Measurements from ENCODE around the gene TUNAR.

Gene TUNAR

GRCh38 chr14:95869776-95870175 lies 6.9 kb upstream of the TUNAR start:
- no peak for DNase-seq
- in situ Hi-C loops (cut with HindIII; ENCODE audit: low pct_ligation_motif_present, low pct_unique_long_range_greater_than_20kb, low sequenced_read_pairs) = no loop called here

- DNase-seq = no peak
- in situ Hi-C loops (cut with HindIII; ENCODE audit: low pct_ligation_motif_present, low pct_unique_long_range_greater_than_20kb, low sequenced_read_pairs) = no loop called here
Observed at GRCh38 chr14:95870772-95871171, 5.9 kb upstream of the TUNAR start.

- DNase-seq = no peak
- in situ Hi-C loops (cut with HindIII; ENCODE audit: low pct_ligation_motif_present, low pct_unique_long_range_greater_than_20kb, low sequenced_read_pairs) = no loop called here
Observed at GRCh38 chr14:95871531-95871930, 5.1 kb upstream of the TUNAR start.

DNA sequence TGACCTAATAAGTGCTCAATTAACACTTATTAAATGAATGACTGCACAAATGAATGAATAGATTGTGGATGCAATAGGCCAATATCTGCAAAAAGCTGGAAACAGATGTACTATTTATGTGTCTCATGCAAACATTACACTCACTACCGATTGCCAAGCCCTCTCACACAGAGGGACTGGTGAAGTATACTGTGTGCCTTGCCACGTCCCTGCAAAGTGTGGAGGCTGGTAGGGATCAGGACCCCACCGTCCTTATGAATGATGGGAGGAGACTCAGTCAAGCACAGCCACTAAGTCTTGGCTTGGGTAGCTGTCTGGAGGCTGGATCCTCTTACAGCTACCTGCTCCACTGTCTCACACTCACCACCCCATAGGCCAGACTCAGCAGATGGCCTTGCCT lies 3.9 kb upstream of the TUNAR start:
- no peak for DNase-seq
- in situ Hi-C loops (cut with HindIII; ENCODE audit: low pct_ligation_motif_present, low pct_unique_long_range_greater_than_20kb, low sequenced_read_pairs) = no loop called here

DNA sequence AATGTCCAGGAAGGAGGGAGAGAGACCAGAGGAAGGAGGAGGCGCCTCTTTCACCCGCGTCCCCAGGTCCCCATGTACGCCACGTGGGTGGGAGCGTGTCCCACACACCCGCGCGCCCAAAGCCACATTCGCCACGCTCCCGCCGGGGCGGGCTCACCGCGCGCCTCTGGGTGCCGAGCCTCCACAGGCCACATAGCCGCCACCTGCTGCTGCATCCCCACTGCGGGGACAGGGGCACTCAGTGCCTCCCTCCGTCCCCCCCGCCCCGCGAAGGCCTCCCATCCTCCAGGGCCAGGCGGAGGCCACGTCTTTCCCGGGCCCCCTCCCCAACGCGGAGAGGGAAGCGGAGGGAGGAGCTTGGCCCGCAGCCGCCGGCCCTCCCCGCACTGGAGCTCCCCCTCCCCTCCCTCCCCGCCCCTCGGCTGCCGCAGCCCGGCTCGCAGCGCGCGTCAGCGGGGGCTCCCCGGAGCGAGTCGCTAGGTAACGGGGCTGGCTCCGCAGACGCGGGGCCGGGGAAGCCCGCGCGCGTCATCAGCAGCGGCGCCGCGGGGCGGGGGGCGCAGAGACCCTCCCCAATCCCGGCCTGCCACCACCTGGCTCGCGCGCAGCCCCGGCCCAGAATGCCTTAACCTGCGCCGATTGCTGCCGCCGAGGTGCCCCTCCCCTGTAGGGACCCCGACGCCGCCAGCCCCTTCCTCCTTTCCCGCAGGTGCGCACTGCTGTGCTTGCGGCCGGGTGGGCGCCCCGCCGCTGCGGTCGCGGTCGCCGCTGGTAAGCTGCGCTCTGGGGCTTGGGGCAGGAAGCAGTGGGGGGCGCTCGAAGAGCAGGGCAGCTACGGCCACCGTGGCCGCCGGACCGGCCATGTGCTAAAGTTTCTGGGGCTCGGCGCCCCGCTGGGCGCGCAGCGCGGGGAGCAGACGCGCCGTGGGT lies 536 bp upstream of the TUNAR start:
- in situ Hi-C loops (cut with HindIII; ENCODE audit: low pct_ligation_motif_present, low pct_unique_long_range_greater_than_20kb, low sequenced_read_pairs) = no loop called here
- no peak for DNase-seq

- in situ Hi-C loops (cut with HindIII; ENCODE audit: low pct_ligation_motif_present, low pct_unique_long_range_greater_than_20kb, low sequenced_read_pairs) = no loop called here
- no peak for DNase-seq
Observed at GRCh38 chr14:95877633-95878032, 1.0 kb downstream of the TUNAR start.

DNA sequence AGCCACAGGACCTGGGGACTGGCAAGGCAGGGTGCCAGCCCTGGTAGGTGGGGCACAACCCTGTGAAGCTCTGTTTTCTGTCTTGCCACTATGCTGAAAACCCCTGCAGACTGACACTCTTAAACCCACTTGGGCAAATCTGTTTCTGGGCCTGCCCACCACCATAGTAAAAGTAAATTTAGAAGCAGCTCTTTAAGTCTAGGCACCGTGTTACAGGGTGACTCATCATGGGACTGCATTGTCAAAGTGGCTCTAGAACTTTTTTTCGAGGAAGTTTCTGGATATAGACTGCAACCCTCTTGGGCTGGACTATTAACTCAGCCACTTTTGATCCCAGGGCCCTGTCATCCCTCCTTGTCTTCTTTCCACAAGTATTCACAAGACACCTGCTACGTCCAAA lies 7.7 kb downstream of the TUNAR start:
- in situ Hi-C loops (cut with HindIII; ENCODE audit: low pct_ligation_motif_present, low pct_unique_long_range_greater_than_20kb, low sequenced_read_pairs) = no loop called here
- DNase-seq = no peak

DNA sequence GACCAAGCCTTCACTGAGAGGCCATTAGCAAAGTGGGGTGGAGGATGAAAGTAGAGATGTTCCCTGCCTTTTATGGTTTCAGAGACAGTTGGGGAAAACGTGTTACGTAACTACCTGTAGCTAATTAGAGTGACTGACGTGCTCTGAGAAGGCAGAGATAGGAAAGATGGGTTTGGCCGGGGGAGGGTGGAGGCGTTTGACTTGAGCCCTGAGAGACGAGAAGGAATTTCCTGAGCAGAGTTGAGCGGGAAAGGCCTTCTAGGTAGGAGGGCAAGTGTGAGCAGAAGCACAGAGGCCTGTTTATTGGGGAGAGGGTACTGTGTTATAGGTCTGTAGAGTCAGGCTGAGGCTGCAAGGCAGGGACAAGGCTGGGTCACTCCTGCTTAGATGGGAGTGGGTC lies 8.6 kb downstream of the TUNAR start:
- DNase-seq = no peak

DNA sequence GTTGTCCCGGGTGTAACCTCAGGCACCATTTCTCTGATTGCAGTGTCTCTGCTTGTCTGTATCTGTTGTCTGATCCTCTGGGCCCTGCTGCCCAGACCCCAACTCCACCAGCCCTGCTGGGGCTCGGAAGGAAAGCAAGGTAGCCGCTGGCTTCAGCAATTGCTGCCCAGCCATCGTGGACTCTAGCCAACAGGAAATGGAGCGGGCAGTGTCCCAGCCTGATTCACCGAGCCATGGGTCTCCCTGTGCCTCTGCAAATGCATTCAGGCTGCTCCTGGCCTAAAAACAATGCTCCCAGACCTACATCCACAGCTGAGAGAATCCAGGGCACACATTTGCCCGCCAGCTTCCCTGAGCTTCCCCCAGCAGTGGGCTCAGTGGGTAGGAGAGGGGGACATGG lies 9.2 kb downstream of the TUNAR start:
- DNase-seq = no peak
- in situ Hi-C loops (cut with HindIII; ENCODE audit: low pct_ligation_motif_present, low pct_unique_long_range_greater_than_20kb, low sequenced_read_pairs) = no loop called here

More for the DNA sequence above, 8.6 kb downstream of the TUNAR start:
- in situ Hi-C loops (cut with HindIII; ENCODE audit: low pct_ligation_motif_present, low pct_unique_long_range_greater_than_20kb, low sequenced_read_pairs) = no loop called here

GRCh38 chr14:95886366-95887056 lies 9.9 kb downstream of the TUNAR start:
- in situ Hi-C loops (cut with HindIII; ENCODE audit: low pct_ligation_motif_present, low pct_unique_long_range_greater_than_20kb, low sequenced_read_pairs) = no loop called here
- DNase-seq = no peak

GRCh38 chr14:95887351-95887750 lies 10.7 kb downstream of the TUNAR start:
- DNase-seq = no peak
- in situ Hi-C loops (cut with HindIII; ENCODE audit: low pct_ligation_motif_present, low pct_unique_long_range_greater_than_20kb, low sequenced_read_pairs) = no loop called here

DNA sequence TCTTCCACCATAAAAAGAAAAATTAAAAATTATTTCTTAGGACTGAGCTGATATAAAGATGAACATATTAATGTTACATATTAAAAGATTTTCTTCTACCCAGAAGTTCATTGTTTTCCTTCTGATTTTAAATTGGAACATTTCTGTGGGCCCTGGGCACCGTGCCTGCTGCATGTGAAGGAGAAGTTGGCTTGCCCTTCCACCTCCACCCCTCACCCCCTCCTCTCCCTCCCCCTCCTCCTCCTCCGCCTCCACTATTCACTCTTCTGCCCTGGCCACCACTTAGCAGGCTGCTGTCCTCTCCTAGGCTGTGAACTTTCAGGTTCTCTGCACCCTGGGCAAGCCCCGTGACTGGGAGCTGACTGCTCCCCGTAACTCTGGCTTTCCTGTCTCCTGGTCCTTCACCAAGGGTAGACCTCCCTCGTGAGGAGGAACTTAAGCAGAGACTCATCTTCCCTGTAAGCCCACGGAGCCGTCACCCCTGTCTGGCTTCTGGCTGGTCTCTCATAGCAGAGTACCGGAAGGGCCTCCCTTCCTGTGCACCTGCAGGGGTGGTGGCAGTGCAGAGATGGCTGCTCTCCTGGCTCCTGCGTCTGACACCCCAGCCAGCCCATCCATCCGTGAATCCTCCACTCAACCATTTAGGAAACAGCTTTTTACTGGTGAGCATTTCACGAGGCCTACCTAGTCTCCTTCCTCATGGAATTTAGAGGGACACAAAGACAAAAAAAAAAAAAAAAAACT lies 12.8 kb downstream of the TUNAR start:
- in situ Hi-C loops (cut with HindIII; ENCODE audit: low pct_ligation_motif_present, low pct_unique_long_range_greater_than_20kb, low sequenced_read_pairs) = no loop called here
- DNase-seq = no peak

DNA sequence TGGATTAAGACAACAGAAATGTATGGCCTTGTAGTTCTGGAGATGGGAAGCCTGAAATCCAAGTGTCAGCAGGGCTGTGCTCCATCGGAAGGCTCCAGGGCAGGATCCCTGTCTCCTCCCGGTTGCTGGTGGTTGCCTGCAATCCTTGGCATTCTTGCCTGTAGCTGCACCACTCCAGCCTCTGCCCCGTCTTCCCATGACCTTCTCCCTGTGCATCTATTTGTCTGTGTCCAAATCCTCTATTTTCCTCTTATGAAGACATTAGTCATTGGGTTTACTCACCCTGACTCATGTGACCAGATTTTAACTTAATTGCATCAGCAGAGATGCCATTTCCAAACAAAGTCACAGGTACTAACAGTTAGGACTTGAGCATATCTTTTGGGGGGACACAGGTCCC lies 15.1 kb downstream of the TUNAR start:
- no peak for DNase-seq
- in situ Hi-C loops (cut with HindIII; ENCODE audit: low pct_ligation_motif_present, low pct_unique_long_range_greater_than_20kb, low sequenced_read_pairs) = no loop called here

DNA sequence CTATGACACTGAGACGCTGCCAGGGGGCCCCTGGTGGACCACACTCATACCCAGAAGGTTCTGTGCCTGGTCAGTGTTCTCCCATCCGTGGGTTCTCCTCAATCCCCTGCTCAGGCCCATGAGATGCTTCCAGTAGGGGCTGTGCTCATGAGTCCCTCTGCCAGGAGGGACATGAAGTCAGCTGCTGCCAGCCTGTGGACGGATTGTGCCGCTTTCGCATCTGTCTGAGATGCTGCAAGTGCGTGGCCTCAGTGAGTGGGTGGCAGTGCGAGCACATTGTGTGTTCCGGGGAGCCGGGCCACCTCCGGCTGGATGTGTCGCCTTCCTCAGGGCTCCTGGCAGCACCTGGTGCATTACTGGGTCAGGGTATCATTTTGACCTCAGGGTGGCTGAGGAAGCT lies 15.5 kb downstream of the TUNAR start:
- in situ Hi-C loops (cut with HindIII; ENCODE audit: low pct_ligation_motif_present, low pct_unique_long_range_greater_than_20kb, low sequenced_read_pairs) = no loop called here
- no peak for DNase-seq

DNA sequence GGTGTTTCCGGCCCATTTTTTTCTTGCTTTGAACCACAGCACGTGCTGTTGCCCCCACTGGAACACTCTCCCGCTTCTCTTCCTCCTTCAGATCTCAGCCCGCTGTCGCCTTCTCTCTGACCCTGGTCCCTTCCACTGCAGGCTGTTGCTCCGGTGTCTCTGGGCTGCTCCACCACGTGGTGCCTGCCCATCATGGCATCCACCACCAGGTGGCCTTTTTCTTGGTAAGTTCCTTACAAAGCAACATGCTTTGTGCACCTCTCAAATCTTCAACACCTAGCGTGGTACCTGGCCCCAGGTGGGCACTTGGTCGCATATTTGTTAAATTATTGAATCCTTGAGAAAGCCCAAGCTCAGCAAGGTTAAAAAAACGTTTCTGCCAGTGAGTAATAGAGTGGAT lies 19.1 kb downstream of the TUNAR start:
- DNase-seq = peak; percentile 37
- in situ Hi-C loops (cut with HindIII; ENCODE audit: low pct_ligation_motif_present, low pct_unique_long_range_greater_than_20kb, low sequenced_read_pairs) = no loop called here

DNA sequence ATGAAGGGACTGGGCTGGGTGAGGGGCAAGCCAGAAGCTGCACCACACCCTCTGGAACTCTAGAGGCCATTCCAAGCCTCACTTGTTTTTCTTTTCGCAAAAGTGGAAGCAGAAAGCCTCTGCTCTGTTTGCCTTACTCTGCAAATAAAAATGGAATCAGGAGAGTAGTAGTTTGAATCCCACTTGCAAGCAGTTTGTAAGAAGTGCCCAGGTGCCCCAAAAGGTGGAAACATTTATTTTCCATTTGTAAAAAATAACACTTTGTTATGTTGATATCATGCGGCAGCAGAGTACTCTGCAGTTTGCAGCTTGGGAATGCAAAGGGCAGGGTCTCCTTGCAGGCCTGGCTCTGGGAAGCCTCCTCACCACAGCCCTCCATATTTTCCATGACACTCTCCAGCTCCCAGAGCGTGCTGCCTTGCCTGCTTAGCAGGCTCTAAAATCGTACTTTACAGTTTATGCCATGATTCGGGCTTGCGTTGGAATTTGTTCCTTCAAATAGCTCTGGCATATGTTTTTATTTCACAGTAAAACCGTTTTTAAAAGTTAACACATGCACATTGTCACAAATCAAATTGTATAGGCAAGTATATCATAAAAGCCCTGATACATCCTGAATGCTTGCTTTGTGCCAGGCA lies 20.0 kb downstream of the TUNAR start:
- no peak for DNase-seq
- in situ Hi-C loops (cut with HindIII; ENCODE audit: low pct_ligation_motif_present, low pct_unique_long_range_greater_than_20kb, low sequenced_read_pairs) = no loop called here

DNA sequence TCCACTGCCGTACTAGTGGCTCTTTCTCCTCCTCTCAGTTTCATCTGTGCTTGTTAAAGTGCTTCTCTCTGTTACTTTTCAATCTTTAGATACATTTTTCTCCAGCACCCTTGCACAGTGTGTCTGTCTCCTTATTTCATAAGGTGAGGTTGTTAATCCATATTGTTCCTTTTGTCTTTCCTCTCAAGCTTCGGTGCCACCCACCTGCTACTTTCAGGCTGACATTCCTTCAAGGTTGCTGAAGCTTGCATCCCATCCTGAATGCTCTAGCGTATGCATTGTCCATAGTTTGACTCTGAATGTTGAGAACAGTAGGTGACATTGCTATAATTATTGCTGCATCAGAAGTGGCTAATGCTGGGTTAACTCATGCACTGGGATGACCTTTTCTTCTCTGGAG lies 20.6 kb downstream of the TUNAR start:
- in situ Hi-C loops (cut with HindIII; ENCODE audit: low pct_ligation_motif_present, low pct_unique_long_range_greater_than_20kb, low sequenced_read_pairs) = no loop called here
- DNase-seq = no peak

DNA sequence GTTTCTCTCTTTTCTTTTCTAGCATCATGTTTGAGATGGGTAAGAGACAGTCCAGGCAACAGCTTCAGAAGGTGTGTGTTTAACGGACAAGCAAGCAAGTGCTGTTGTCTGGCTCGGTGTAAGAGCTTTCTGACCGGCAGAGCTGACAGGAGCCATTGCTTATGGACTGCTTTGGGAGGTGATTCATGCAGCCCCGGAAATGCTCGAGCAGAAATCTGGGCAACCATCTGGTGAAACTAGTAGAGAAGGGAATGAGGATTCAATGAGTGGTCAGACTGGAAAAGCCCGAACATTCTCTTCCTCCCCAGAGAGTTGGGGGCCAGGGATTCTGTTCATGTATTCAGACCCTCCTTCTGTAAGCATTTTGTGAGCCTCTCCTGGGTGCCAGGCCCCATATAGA lies 24.4 kb downstream of the TUNAR start:
- no peak for DNase-seq
- in situ Hi-C loops (cut with HindIII; ENCODE audit: low pct_ligation_motif_present, low pct_unique_long_range_greater_than_20kb, low sequenced_read_pairs) = no loop called here

GRCh38 chr14:95902273-95902826 lies 25.7 kb downstream of the TUNAR start:
- in situ Hi-C loops (cut with HindIII; ENCODE audit: low pct_ligation_motif_present, low pct_unique_long_range_greater_than_20kb, low sequenced_read_pairs) = no loop called here
- DNase-seq = no peak
